ENCODE measurements around the gene CACNA2D2. TPM values are rescaled to one million over a fixed set of nuclear protein-coding genes. Genes with fewer than 3 reads are reported as not detected.

The CACNA2D2 gene
- polyA plus RNA-seq, 1 of the 3 experiments (the other 2 are of a cell fraction): 1.1 TPM

- TF ChIP-seq NFIC (IDR thresholded peaks at IDR 0.05; ENCODE audit: borderline replicate concordance) (no peak), MXI1 (IDR thresholded peaks at IDR 0.05; ENCODE audit: low read depth, low read length) (no peak)
These were observed 172.0 kb downstream of the CACNA2D2 start (continued) for GRCh38 chr3:50331364-50331907.

- Histone ChIP-seq H3K36me3 (replicated peaks in 1 of 2; ENCODE audit: control insufficient read depth in 1 of 2, insufficient read depth in 2 of 2, low read length in 1 of 2) (peaks cover 10 to 37% of the 10 kb centered on the region in 2 experiments), H3K79me2 (ENCODE audit: insufficient read depth) (peaks cover 71% of the 10 kb centered on the region), H3K27me3 (ENCODE audit: insufficient read depth) (no peaks in the 10 kb centered on the region), H3K4me3 (ENCODE audit: low read depth in 2 of 2, low read length in 1 of 2) (no peak overlapping the region), H3K27ac (ENCODE audit: low read depth in 2 of 2, low read length in 1 of 2) (no peak overlapping the region), H2AFZ (ENCODE audit: low read depth) (no peak overlapping the region), H3K9me2 (no peaks in the 10 kb centered on the region), H3F3A (replicated peaks; ENCODE audit: insufficient read depth) (peaks cover 30% of the 10 kb centered on the region), H3K9me3 (no peaks in the 10 kb centered on the region), H3K4me2 (no peak overlapping the region), H3K9ac (no peak overlapping the region), H3K4me1 (ENCODE audit: control insufficient read depth in 1 of 2, insufficient read depth in 2 of 2, low read depth in 1 of 2, low read length in 1 of 2) (peaks cover 5 to 25% of the 10 kb centered on the region in 2 experiments; a peak in 3 of 4 replicates), H4K20me1 (ENCODE audit: insufficient read depth) (peaks cover 10% of the 10 kb centered on the region; the same call in 1 of the 2 replicates)
- ChIA-PET CTCF (no interaction called here), POLR2A (no interaction called here)
- 89% methylated on average over 4 of the region's 10 CpGs for WGBS (ENCODE audit: low lambda C conversion rate)
- TF ChIP-seq NRF1 (IDR thresholded peaks at IDR 0.05; ENCODE audit: low read depth, low read length) (no peak), ELF1 (IDR thresholded peaks at IDR 0.05) (no peak), RCOR1 (IDR thresholded peaks at IDR 0.05; ENCODE audit: low read length) (no peak), TAF1 (IDR thresholded peaks at IDR 0.05; ENCODE audit: borderline replicate concordance, low read depth, low read length) (no peak), CTCF (IDR thresholded peaks at IDR 0.05) (no peak), TCF12 (IDR thresholded peaks at IDR 0.05) (no peak), IRF3 (IDR thresholded peaks at IDR 0.05; ENCODE audit: low read depth, low read length) (no peak), FOXM1 (IDR thresholded peaks at IDR 0.05; ENCODE audit: low read depth) (no peak), JUND (IDR thresholded peaks at IDR 0.05) (no peak)
- DNase-seq: no peak
These were observed 173.1 kb downstream of the CACNA2D2 start for GRCh38 chr3:50330330-50330729.

- Histone ChIP-seq H3K27me3 (ENCODE audit: insufficient read depth) (no peaks in the 10 kb centered on the region), H3K9me3 (no peaks in the 10 kb centered on the region), H4K20me1 (ENCODE audit: insufficient read depth) (no peaks in the 10 kb centered on the region), H3K79me2 (ENCODE audit: insufficient read depth) (peaks cover 49% of the 10 kb centered on the region), H3K4me2 (peak within 1 kb of the TSS; percentile 87), H3K27ac (ENCODE audit: low read depth in 2 of 2, low read length in 1 of 2) (peak within 1 kb of the TSS; percentile 46 to 90), H3K36me3 (replicated peaks in 1 of 2; ENCODE audit: control insufficient read depth in 1 of 2, insufficient read depth in 2 of 2, low read length in 1 of 2) (peaks cover 10 to 47% of the 10 kb centered on the region in 2 experiments), H3K4me3 (ENCODE audit: low read depth in 2 of 2, low read length in 1 of 2) (peak within 1 kb of the TSS; percentile 88 to 97), H3F3A (replicated peaks; ENCODE audit: insufficient read depth) (peaks cover 37% of the 10 kb centered on the region), H3K9ac (peak within 1 kb of the TSS; percentile 77), H2AFZ (ENCODE audit: low read depth) (0 out of 2 replicates have a peak within 1 kb of the TSS, but pooled peaks have one; percentile 61), H3K9me2 (no peaks in the 10 kb centered on the region), H3K4me1 (ENCODE audit: control insufficient read depth in 1 of 2, insufficient read depth in 2 of 2, low read depth in 1 of 2, low read length in 1 of 2) (peaks cover 0 to 17% of the 10 kb centered on the region in 2 experiments; a peak in 2 of 4 replicates)
- DNase-seq: peak; percentile 97
- WGBS (ENCODE audit: low lambda C conversion rate): 2% methylated on average over 33 of the region's 55 CpGs
- ChIA-PET POLR2A (interaction anchor here (0.8 to 2.5 kb wide), 6 partner anchors 10 to 241 kb away, joined by 3 to 38 read pairs (median 4); partner anchors contain the start of genes CYB561D2, HEMK1, HYAL3 and NAA80), CTCF (interaction anchor here (0.9 to 2.3 kb wide), 8 partner anchors 8 to 136 kb away, joined by 3 to 10 read pairs (median 7); partner anchors contain the start of gene HYAL1)
- TF ChIP-seq MAX (IDR thresholded peaks at IDR 0.05; ENCODE audit: low read depth) (peak; percentile 64), POLR2AphosphoS5 (IDR thresholded peaks at IDR 0.05; ENCODE audit: low read depth, low read length) (peak; percentile 87), CHD2 (IDR thresholded peaks at IDR 0.05; ENCODE audit: low read length, partially characterized antibody) (peak; percentile 69), TAF1 (IDR thresholded peaks at IDR 0.05; ENCODE audit: borderline replicate concordance, low read depth, low read length) (peak; percentile 74; the same call in 1 of the 2 replicates), MXI1 (IDR thresholded peaks at IDR 0.05; ENCODE audit: low read depth, low read length) (peak; percentile 77; the same call in 1 of the 2 replicates), REST (IDR thresholded peaks at IDR 0.05; ENCODE audit: low read depth, low read length) (peak; percentile 75), FOSL2 (IDR thresholded peaks at IDR 0.05; ENCODE audit: borderline replicate concordance, low read depth) (no peak), YY1 (IDR thresholded peaks at IDR 0.05; ENCODE audit: low read depth) (no peak)
These were observed 175.3 kb downstream of the CACNA2D2 start, which contains the start of gene TUSC2 for GRCh38 chr3:50327943-50328691. TUSC2 (minus strand) TSS chr3:50328223; CDS start chr3:50328099, 124 bp downstream.

All from SK-N-SH (cell line).